WI38 (cell line): ENCODE data around the gene DCC.

Source experiments
- H3K4me3 ChIP-seq: 2 replicates; pipeline ENCODE4 v1.5.1; 2011; ENCODE audit warnings: low read depth, mild to moderate bottlenecking, control low read depth, low read length
- CTCF ChIP-seq: IDR thresholded peaks from 2 replicates; pipeline ENCODE4 v1.5.1; 2012; ENCODE audit warnings: low read depth, mild to moderate bottlenecking, control low read depth, low read length

The DCC gene

GRCh38 chr18:52722904-52723303, 382.9 kb downstream of the DCC start:
- no peak overlapping the region for H3K4me3 ChIP-seq
- no peak for TF ChIP-seq CTCF

GRCh38 chr18:52723550-52723970, 383.6 kb downstream of the DCC start:
- no peak overlapping the region for H3K4me3 ChIP-seq
- TF ChIP-seq CTCF = no peak

GRCh38 chr18:52730972-52731619, 391.1 kb downstream of the DCC start:
- no peak overlapping the region for H3K4me3 ChIP-seq

GRCh38 chr18:52738946-52739345, 398.9 kb downstream of the DCC start:
- H3K4me3 ChIP-seq = no peak overlapping the region
- no peak for TF ChIP-seq CTCF

More at GRCh38 chr18:52730972-52731619, 391.1 kb downstream of the DCC start:
- TF ChIP-seq CTCF = no peak

- H3K4me3 ChIP-seq = no peak overlapping the region
- TF ChIP-seq CTCF = no peak
Observed at GRCh38 chr18:52746986-52747385, 407.0 kb downstream of the DCC start.

GRCh38 chr18:52747869-52748268, 407.9 kb downstream of the DCC start:
- no peak for TF ChIP-seq CTCF
- H3K4me3 ChIP-seq = no peak overlapping the region

GRCh38 chr18:52748343-52748742, 408.3 kb downstream of the DCC start:
- no peak overlapping the region for H3K4me3 ChIP-seq
- TF ChIP-seq CTCF = no peak
